Right cardiac atrium (tissue), 5 donors: ENCODE data around the gene ZNF692. TPM values are rescaled to one million over a fixed set of nuclear protein-coding genes. Genes with fewer than 3 reads are reported as not detected.
A peak's percentile ranks its signal among the peaks of the same experiment; 100 is the strongest.
"Not testable (repeated sequence)": the region's sequence is repeated elsewhere in the genome, so short reads cannot be mapped to it uniquely, and the experiment has no call there.

Source experiments
- ATAC-seq, 2 donors: fragments of 200-7000 bp; cut with Tn5 transposase; one replicate each; pipeline versions ENCODE4 v1.8.0 to v1.9.1; 2020; ENCODE audit warnings: moderate library complexity in 2 of 2, mild to moderate bottlenecking in 1 of 2
- DNase-seq, 3 donors: peaks; one replicate each; pipeline ENCODE4 v3.0.0-alpha.2; 2020
- H3K27ac ChIP-seq: one replicate; pipeline ENCODE4 v1.5.1; 2013; ENCODE audit warnings: mild to moderate bottlenecking, low read length, control low read depth, moderate library complexity
- H3K27me3 ChIP-seq: one replicate; pipeline ENCODE4 v1.6.1; 2013; ENCODE audit not compliant: control insufficient read depth, insufficient read depth
- H3K4me1 ChIP-seq: one replicate; pipeline ENCODE4 v1.6.1; 2013; ENCODE audit warnings: low read length; ENCODE audit not compliant: control insufficient read depth, insufficient read depth
- H3K4me3 ChIP-seq: one replicate; pipeline ENCODE4 v1.5.1; 2013; ENCODE audit warnings: low read length, control low read depth
- H3K9me3 ChIP-seq: one replicate; pipeline ENCODE4 v1.6.1; 2013; ENCODE audit warnings: low read length; ENCODE audit not compliant: control insufficient read depth
- WGBS: extraction: QIAGEN DNeasy Blood & Tissue Kit; methylation state at CpG from one replicate; pipeline ENCODE4 v1.1.7; 2013; 5-methylcytosine and 5-hydroxymethylcytosine counted together
- intact Hi-C, 4 donors: fragments of 100-400 bp; cut with DNase I; formaldehyde crosslinking; loops; one replicate each; pipeline versions ENCODE4 v1.11.0 to v1.14.0; 2022 to 2023
- polyA plus RNA-seq: library from polyadenylated mRNA; stranded (reverse); fragments of 200-250 nt; gene quantifications from one replicate; pipeline ENCODE4 v1.2.3, GENCODE V29; 2013
- total RNA-seq, 4 donors: library from RNA; stranded (reverse); fragmentation: NEBNext Ultra II Directional; extraction: Animal tissue kit (Norgen Biotek cat#: 25700); gene quantifications; one replicate each; pipeline ENCODE4 v1.2.1, GENCODE V29; 2021
- donor health status: healthy with polysubstance abuse.
- donor health status: DM: no; HTN: yes; CAD: no.
- donor health status: DM: no; HTN: no; CAD: no.
- donor health status: DM: no; HTN: yes; CAD: no; lungs with severe emphysema.
- donor health status: DM: yes; HTN: yes; CAD: no.

ZNF692 gene
- total and polyA plus RNA-seq, 5 donors = 12.8 to 27.2 (median 20.6) TPM

GRCh38 chr1:248812736-248813425 lies 46.0 kb downstream of the ZNF692 start:
- Histone ChIP-seq H3K27me3 (no peaks in the 10 kb centered on the region), H3K27ac (no peak overlapping the region), H3K4me3 (no peak overlapping the region), H3K4me1 (peaks cover 6% of the 10 kb centered on the region), H3K9me3 (no peaks in the 10 kb centered on the region)
- ATAC-seq = no peak
- 93% methylated on average over 23 of the region's 23 CpGs for WGBS
- DNase-seq = no peak
- intact Hi-C loops = no loop called here

- no peaks in the 10 kb centered on the region for H3K27me3 ChIP-seq
- intact Hi-C loops = no loop called here
- H3K4me3 ChIP-seq = no peak overlapping the region
- H3K4me1 ChIP-seq = peaks cover 6% of the 10 kb centered on the region
- no peak overlapping the region for H3K27ac ChIP-seq
- ATAC-seq (peak in 1 of 2 donors; percentile 3), DNase-seq (peak in 1 of 3 donors; percentile 60)
- no peaks in the 10 kb centered on the region for H3K9me3 ChIP-seq
- 83% methylated on average over 57 of the region's 57 CpGs for WGBS
These were observed 47.1 kb downstream of the ZNF692 start for GRCh38 chr1:248811514-248812490.

DNA sequence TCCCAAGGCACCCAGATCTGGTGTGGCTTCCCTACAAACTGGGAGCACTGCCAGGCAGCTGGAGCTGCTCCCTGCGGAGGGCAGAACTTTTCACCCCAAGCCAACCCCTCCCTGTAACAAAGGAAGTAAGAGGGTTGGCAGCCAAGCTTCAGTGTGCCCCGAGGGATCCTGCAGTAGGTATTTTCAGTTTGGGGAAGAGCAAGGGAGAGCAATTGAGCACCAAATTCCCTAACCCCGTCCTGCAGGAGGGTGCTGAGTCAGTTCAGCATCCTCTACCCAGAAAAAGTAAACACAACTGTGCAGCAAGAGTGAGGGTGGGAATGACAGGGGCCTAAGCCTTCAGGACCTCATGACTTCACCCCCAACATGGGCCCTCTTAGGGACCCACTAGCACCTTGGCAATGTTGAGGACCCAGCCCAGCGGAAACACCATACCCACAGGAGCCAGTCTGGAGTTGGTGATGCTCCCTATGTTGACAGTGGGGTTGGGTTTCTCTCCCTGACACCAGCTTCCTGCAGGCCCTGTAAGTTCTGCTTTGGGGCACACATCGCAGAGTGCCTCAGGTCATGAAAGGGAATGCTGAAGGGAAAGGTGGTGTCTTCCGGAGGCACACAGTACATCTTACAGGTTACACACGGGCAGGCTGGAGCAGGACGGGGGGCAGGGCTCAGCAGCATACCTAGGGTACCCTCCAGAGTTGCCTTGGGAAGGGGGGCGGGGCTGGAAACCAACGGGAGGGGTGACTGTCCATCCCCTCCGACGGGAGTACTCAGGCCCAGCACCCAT lies 48.0 kb downstream of the ZNF692 start:
- no peak overlapping the region for H3K4me3 ChIP-seq
- H3K4me1 ChIP-seq = peaks cover 6% of the 10 kb centered on the region
- no peak overlapping the region for H3K27ac ChIP-seq
- peak; percentile 47 to 48 for ATAC-seq
- no peaks in the 10 kb centered on the region for H3K27me3 ChIP-seq
- H3K9me3 ChIP-seq = no peaks in the 10 kb centered on the region
- peak; percentile 52 to 83 (median 76) for DNase-seq
- 59% methylated on average over 12 of the region's 12 CpGs for WGBS
- intact Hi-C loops = no loop called here

DNA sequence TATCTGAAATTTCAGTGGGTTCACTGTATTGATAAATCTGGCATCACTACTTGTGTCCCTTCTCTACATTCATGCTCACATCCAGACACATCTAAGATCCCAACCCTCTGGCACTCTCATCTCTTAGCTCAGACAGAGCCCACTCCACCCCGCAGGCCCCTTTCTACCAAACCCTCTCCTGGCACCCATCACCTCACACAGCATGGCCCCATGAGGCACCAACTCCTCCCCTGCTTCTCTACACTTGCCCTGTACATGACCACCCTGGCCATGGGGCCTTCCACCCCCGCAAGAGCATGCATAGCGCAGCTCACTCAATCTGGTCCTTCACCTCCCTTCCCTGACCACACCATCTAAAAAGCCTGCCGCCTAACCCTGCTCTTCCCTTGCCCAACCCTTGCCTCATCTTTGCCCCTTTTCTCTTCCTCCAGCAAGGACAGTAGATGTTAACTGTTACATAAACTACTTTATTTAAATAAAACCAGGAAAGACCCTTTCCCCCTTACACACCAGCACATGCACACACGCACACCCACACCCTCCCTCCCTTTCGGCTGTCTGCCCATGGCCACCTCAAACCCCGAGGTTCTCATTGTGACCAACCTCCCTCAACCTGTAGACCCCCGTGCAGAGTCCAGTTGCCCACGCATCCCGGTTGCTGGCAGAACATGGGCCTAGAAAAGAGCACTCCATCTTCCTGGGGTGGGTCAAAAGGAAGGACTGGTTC lies 48.7 kb downstream of the ZNF692 start:
- WGBS = 82% methylated on average over 10 of the region's 10 CpGs
- Histone ChIP-seq H3K27me3 (no peaks in the 10 kb centered on the region), H3K4me1 (peaks cover 6% of the 10 kb centered on the region), H3K9me3 (no peaks in the 10 kb centered on the region), H3K27ac (no peak overlapping the region), H3K4me3 (no peak overlapping the region)
- no peak for ATAC-seq
- DNase-seq = no peak
- intact Hi-C loops = loop anchor here in 2 of 4 donors (5.0 kb wide), 1 partner anchor 188 kb away; no protein-coding TSS in a partner anchor

DNA sequence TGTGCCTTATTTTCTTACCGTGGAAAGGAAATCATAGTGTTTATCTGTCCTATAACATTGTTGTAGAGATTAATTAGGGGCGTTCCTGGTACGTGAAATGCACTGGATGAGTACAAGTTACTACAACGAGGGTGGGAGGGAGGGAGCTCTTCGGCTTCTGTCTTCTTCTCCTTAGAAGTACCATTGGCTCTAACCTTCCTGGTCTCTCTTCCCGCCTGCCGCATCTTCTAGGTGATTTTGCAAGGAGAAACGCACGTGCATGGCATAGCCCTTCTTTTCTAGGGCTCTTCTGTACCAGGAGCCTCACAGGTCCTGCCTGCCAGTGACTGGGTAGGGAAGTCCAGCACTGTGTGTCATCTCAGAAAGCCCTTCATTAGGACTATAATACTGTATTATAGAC lies 50.0 kb downstream of the ZNF692 start:
- Histone ChIP-seq H3K4me3 (no peak overlapping the region), H3K9me3 (no peaks in the 10 kb centered on the region), H3K4me1 (peaks cover 8% of the 10 kb centered on the region), H3K27me3 (no peaks in the 10 kb centered on the region), H3K27ac (no peak overlapping the region)
- DNase-seq (no peak), ATAC-seq (no peak)
- intact Hi-C loops = loop anchor here in 2 of 4 donors (5.0 kb wide), 1 partner anchor 187 kb away; no protein-coding TSS in a partner anchor
- 74% methylated on average over 9 of the region's 9 CpGs for WGBS

DNA sequence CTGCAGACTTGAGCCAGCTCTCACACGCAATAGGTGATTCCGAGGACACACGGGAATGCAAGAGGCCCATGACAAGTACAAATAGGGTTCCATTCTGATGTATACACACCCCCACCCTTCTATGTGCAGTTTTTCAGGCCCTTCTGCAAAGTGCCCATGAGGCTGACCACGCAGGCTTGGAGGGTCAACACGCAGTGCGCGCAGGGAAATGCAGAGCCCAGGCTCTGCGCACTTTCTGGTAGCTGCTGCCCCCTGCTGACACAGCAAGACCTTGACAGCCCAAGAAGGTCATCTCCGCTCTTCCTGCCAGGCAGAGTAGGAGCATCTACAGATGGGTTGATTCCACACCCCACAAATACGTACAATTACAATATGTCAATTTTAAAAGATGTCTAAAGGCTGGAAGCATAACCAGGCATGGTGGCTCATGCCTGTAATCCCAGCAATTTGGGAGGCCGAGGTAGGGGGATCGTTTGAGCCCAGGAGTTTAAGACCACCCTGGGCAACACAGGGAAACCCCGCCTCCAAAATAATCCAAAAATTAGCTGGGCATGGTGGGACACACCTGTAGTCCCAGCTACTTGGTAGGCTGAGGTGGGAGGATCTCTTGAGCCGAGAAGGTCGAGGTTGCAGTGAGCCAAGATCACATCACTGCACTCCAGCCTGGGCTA lies 51.7 kb downstream of the ZNF692 start:
- Histone ChIP-seq H3K27me3 (no peaks in the 10 kb centered on the region), H3K27ac (no peak overlapping the region), H3K4me1 (peaks cover 8% of the 10 kb centered on the region), H3K9me3 (no peaks in the 10 kb centered on the region), H3K4me3 (no peak overlapping the region)
- peak; percentile 55 to 80 (median 76) for DNase-seq
- WGBS = 44% methylated on average over 15 of the region's 15 CpGs
- peak; percentile 74 to 76 for ATAC-seq
- intact Hi-C loops = loop anchor here in 3 of 4 donors (2.0 to 5.0 kb wide), 2 partner anchors 185 to 186 kb away; no protein-coding TSS in a partner anchor

DNA sequence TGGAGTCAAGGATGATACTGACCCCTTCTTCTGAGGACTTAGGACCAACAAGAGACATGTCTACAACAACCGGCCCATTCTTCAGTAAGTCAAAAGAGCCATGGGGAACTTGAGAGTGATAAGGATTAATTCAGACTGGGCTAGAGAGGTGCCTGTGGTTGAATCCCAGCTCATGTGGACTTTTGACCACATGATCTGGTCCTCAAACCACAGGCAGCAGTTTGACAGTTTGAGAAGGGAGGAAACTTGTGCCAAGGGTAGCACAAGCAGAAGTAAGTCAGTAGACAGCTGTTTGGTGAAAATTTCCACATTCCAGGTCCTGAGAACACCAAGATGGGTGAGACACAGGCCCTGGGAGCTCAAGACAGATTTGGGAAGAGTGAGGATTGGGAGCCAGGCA lies 53.0 kb downstream of the ZNF692 start:
- peak; percentile 5 to 9 for ATAC-seq
- no peaks in the 10 kb centered on the region for H3K27me3 ChIP-seq
- H3K9me3 ChIP-seq = no peaks in the 10 kb centered on the region
- DNase-seq = no peak
- H3K4me3 ChIP-seq = no peak overlapping the region
- peaks cover 6% of the 10 kb centered on the region for H3K4me1 ChIP-seq
- intact Hi-C loops = loop anchor here in 3 of 4 donors (2.0 to 5.0 kb wide), 2 partner anchors 184 to 185 kb away; no protein-coding TSS in a partner anchor
- no peak overlapping the region for H3K27ac ChIP-seq
- WGBS = 68% methylated on average over 1 of the region's 1 CpG

DNA sequence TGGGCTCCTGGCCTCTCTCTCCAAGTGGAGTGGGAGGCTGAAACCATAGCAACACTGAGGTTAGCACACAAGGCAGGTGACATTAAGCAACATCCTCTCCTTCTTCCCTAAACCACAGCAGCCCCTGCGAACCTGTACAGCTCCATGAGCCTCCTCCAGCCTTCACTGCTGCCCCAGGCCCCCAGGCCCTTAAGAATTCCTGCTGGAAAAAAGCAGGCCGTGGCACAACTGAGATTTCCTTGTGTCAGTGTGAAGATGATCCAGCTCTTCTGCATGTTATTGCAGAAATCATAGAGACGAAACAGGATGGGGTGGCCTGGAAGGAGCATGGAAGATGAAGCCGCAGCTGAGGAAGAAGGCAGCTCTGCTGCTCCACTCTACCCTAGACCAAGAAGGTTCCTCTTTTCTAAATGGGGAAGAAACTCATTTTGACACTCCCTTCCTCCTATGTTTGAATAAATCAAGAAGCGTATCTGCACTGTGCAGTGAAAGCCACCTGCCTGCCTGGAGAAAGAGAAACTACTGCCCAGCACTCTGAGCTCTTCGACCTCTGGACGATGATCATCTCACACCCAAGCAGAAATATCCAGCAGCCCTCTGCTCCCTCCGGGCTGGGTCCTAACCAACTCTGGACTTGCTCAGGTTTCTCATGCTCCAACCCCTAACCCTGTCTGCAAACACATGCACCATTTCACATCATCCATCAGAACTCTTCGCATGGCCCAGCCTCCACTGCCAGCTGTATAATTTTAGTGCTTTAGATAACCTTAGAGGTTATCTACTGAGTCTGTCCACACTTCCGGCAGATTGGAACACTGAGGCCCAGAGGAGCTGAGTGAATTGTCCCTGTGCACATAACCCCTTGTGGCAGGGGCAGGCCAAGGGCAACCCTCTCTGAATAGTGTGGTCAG lies 53.9 kb downstream of the ZNF692 start:
- Histone ChIP-seq H3K9me3 (no peaks in the 10 kb centered on the region), H3K27me3 (no peaks in the 10 kb centered on the region), H3K4me3 (no peak overlapping the region), H3K4me1 (peaks cover 2% of the 10 kb centered on the region), H3K27ac (no peak overlapping the region)
- intact Hi-C loops = loop anchor here in 2 of 4 donors (5.0 kb wide), 1 partner anchor 183 kb away; no protein-coding TSS in a partner anchor
- DNase-seq (no peak), ATAC-seq (peak; percentile 36 to 68)
- WGBS = 48% methylated on average over 10 of the region's 10 CpGs

DNA sequence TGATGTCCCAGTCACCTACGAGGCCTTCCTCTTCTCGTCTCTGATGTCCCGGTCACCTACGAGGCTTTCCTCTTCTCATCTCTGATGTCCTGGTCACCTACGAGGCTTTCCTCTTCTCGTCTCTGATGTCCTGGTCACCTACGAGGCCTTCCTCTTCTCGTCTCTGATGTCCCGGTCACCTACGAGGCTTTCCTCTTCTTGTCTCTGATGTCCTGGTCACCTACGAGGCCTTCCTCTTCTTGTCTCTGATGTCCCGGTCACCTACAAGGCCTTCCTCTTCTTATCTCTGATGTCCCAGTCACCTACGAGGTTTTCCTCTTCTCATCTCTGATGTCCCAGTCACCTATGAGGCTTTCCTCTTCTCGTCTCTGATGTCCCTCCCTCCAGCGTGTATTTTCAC lies 55.4 kb downstream of the ZNF692 start:
- ATAC-seq, DNase-seq, H3K27ac ChIP-seq, intact Hi-C loops, H3K9me3 ChIP-seq, H3K4me1 ChIP-seq, H3K4me3 ChIP-seq, H3K27me3 ChIP-seq: not testable (repeated sequence)
- WGBS = 86% methylated on average over 15 of the region's 15 CpGs
